GM19463 (cell line): ENCODE measurements around the gene UBE4A.

ENCODE experiments used
- ATAC-seq: cut with Tn5 transposase; IDR thresholded peaks from one replicate; pipeline ENCODE4 v1.9.1; 2021; ENCODE audit warnings: mild to moderate bottlenecking, moderate library complexity; ENCODE audit not compliant: unreplicated experiment

The UBE4A gene

DNA sequence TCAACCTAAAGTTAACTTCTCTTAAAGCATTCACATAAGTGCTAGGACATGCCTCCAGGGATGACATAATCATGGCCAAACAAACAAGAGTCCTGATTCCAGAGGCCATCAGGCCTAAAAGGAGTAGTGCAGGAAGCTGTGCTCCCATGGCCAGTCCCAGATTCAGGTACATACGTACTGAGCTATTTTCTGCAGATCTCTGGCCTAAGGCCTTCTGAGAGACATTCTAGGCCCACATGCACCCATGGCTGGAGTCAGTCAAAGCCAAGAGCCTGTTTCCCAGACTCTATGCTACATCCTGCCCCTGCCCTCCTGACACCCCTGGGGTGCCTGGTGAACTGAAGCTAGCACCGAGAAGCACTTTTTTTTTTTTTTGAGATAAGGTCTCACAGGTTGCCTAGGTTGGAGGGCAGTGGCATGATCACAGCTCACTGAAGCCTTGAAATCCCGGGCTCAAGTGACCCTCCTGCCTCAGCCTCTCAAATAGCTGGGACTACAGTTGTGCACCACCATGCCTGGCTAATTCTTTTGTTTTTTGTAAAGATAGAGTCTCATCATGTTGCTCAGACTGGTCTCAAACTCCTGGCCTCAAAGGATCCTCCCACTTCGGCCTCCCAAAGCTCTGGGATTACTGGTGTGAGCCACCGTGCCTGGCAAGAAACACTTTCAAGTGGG, 17.4 kb upstream of the UBE4A start:
- no peak for ATAC-seq

DNA sequence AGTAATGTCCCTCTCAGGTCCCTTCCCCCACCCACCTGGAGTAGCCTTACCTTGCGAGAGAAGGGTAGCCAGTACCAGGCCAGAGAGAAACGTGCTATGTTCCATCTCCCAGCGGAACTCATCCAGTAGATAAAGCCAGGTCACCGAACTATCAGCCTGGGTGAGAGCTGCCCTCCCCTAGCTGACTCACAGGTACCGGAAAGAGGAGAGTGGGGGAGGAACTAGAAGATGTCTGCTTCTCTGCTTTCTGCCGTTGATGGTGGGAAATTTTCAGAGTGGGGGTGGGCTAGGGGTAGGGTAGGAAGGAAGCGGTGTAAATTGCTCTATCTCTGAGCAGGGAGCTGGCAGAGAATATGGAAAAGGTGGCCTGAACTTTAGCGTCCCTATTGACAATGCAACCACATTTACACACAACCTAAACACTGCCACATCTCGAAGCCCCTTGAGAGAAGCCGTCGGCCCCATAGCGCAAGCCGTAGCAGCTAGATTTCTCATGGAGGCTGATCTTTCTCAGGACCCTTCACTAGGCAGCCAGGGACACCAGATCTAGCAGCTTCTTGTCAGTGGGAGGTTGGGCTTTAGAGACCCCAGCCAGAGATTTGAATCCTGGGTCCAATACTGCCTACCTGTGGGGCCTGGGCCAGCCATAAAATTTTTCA, 16.8 kb upstream of the UBE4A start, which contains the start of gene CD3D:
CD3D (minus strand) TSS at position 203 of the 659 bp plus-strand sequence; CDS start at position 105, 98 bp downstream.
- ATAC-seq, result no peak

DNA sequence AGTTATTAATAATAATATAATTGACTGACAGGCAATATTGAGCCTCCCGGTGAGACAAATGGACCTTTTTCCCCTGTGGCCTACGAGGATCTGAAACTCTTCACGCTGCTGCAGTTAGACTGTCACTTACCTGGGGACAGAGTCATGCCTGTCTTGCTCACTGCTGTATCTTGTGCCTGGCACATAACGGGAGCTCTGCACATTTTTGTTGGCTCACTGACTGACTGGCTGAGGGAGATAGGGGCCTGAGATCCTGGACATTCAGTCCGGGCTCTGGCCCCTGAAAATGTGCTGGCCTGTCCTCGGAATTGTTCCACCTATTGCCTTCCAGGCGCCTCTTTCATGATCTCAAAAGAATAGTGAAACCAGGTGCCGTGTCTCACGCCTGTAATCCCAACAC, 16.2 kb upstream of the UBE4A start:
- no peak for ATAC-seq

DNA sequence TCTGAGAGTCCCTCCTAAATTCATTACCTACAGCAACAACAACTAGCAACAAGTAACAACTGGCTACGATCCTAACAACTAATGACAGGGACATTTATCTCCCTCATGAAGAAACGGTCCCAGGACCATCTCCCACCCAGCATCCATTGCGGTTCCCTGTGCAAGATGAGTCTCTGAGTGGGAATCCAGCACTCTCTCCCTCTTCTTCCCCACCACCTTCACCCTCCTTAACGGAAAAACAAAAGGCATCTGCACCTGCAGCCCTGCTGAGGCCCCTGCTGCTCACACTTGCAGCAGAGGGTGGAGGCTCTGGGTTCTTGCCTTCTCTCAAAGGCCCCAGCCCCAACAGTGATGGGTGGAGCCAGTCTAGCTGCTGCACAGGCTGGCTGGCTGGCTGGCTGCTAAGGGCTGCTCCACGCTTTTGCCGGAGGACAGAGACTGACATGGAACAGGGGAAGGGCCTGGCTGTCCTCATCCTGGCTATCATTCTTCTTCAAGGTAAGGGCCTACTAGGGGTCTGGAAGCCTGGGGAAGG, 15.4 kb upstream of the UBE4A start, which contains the start of gene CD3G:
CD3G (plus strand) TSS at position 364 of the 535 bp plus-strand sequence; CDS start at position 444, 80 bp downstream.
- ATAC-seq, result no peak

DNA sequence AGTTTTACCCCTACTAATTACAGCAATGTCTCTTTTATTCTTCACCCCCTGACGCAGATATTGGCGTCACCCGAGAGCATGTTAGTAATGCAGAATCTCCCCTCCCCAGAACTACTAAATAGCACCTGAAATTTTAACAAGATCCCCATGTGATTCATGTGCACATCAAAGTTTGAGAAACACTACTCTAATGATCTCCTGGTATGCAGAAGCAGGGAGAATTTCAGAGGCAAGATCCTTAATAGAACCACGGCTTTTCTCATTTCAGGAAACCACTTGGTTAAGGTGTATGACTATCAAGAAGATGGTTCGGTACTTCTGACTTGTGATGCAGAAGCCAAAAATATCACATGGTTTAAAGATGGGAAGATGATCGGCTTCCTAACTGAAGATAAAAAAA, 9.9 kb upstream of the UBE4A start:
- no peak for ATAC-seq

DNA sequence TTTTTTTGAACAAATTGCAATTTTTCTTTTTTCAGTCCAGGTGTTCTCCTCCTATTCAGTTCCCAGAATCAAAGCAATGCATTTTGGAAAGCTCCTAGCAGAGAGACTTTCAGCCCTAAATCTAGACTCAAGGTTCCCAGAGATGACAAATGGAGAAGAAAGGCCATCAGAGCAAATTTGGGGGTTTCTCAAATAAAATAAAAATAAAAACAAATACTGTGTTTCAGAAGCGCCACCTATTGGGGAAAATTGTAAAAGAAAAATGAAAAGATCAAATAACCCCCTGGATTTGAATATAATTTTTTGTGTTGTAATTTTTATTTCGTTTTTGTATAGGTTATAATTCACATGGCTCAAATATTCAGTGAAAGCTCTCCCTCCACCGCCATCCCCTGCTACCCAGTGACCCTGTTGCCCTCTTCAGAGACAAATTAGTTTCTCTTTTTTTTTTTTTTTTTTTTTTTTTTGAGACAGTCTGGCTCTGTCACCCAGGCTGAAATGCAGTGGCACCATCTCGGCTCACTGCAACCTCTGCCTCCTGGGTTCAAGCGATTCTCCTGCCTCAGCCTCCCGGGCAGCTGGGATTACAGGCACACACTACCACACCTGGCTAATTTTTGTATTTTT, 6.2 kb upstream of the UBE4A start:
- no peak for ATAC-seq

DNA sequence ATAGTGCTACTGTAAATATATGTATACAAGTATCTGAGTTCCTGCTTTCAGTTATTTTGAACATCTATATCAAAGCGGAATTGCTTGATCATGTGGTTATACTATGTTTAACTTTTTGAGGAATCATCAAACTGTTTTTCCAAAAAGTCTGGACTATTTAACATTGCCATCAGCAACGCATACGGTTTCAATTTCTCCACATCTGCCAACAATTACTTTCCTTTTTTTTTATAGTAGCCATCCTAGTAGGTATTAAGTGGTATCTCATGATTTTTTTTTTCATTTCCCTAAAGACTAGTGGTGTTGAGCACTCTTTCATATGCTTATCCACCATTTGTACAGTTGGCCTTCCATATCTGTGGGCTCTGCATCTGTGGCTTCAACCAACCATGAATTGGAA, 1.3 kb upstream of the UBE4A start:
- no peak for ATAC-seq

DNA sequence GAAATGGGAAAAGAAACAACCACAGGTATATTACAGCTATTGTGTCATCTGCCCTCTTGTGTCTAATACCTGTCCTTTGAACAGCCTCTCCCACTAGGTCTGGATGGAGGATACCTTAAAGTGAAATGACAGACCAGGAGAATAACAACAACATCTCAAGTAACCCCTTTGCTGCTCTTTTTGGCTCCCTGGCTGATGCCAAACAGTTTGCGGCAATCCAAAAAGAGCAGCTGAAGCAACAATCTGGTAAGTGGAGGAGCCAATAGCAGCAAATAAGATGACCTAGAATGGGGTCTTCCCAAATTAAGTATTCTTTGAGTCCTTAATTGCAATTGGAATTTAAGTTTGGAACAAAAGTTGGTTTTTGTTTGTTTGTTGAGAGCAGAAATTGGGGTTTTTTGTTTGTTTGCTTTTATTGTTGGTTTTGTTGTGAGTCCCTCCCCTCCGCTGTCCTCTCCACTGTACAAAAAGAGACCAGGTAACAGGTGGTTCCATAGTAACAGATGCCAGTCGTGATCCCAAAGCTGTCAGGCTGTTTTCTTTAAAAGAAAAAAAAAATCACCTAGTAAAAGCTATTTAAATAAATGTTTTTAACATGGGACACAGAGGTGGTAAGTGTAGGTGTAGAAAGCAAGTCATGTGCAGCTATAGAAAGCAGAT, 5.7 kb downstream of the UBE4A start:
- no peak for ATAC-seq

DNA sequence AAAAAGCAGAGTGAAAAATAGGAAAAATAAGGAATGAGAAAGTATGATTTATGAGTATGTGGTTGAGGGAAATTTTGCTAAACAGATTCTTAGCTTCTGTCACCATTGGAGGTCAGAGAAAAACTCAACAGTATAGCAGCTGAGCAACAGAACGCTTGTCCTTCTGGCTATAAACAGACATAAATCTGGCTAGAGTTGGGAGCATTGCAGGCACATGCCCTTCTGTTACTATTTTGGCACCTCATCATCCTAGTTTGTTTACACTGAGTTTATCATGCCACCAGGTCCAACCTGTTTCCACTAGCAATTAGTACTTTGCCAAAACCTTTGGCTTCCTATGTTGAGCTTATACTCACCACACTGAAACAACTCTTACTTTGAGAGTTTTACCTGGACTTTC, 6.9 kb downstream of the UBE4A start:
- no peak for ATAC-seq

DNA sequence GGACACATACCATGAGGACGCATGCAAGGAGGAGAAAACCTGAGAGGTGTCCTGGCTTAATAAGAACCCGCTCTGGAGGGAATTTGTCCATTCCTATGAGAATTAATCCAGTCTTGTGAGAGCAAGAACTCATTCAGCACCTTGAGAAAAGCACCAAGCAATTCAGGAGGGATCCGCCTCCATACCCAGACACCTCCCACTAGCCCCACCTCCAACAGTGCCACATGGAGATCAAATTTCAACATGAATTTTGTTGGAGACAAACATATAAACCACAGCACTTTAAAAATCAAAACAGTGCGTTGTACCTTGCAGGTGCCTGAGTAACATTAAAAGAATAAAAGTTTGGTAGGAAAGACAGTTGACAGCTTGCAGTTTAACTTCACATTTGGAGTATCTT, 11.4 kb downstream of the UBE4A start:
- no peak for ATAC-seq

DNA sequence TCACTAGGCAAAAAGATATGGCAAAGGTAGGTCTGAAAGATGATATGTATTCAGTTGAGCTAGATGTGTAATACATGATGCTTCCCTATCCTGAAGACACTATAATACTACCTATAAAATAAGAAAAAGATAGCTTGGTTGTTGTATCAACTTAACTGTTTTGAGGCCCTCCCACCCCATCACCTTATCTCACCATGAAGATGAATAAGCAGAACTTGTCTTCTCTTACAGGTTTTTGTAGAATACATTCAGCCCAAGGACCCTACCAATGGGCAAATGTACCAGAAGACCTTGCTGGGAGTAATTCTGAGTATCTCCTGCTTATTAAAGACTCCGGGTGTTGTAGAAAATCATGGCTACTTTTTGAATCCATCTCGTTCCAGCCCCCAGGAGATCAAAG, 13.9 kb downstream of the UBE4A start:
- ATAC-seq, result no peak

DNA sequence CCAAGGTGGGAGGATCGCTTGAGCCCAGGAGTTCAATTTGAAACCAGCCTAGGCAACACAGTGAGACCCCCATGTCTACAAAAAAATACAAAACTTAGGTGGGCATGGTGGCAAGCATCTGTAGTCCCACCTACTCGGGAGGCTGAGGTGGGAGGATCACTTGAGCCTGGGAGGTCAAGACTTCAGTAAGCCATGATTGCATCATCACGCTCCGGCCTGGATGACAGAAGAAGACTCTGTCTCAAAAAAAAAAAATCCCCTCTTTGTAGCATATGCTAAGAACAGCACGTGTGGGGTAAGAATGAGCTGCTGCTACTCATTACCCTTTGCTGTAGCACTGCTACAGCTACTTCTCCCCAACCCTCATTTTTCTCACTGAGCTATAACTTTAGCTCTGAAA, 14.5 kb downstream of the UBE4A start:
- ATAC-seq, result no peak

DNA sequence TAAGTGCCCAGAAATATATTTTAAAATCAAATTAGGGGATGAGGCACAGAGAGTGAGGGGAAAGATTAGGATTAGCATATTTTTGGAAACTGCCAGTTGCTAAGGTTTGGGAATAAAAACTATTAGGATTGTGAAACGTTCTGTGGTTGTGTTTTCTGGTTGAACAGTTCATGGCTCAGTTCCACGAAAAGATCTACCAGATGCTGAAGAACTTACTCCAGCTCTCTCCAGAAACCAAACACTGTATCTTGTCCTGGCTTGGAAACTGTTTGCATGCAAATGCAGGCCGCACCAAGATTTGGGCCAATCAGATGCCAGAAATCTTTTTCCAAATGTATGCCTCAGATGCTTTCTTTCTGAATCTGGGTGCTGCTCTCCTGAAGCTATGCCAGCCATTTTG, 15.3 kb downstream of the UBE4A start:
- no peak for ATAC-seq

DNA sequence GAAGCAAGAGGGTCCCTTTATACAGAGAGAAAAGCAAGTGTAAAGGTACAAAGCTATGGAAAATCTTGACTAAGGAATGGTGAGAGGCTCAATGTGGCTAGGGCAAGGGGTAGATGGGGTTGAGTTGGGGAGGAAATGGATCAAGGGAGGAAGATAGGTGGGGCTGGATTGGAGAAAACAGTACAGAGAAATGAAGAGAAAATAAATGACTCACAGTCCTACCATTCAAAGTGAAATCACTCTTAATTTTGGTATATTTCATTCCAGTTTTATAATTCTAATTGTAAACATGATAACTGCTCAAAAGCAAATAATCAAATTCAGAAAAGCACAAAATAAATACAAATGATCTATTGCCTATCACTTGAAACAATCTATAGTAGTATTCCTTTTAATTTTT, 16.6 kb downstream of the UBE4A start:
- ATAC-seq, result no peak

DNA sequence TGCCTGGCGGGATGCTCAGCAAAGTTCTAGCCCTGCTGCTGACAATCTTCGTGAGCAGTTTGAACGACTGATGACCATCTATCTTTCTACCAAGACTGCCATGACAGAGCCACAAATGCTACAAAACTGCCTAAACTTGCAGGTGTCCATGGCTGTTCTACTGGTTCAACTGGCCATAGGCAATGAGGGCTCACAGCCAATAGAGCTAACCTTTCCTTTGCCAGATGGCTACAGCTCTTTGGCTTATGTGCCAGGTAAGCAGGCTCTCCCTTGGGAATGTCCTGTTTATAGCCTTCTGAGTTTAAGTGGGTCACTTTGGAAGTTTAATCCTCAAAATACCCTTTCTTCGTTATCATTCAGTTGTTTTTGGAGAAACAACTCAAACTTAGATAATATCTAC, 20.1 kb downstream of the UBE4A start:
- no peak for ATAC-seq

DNA sequence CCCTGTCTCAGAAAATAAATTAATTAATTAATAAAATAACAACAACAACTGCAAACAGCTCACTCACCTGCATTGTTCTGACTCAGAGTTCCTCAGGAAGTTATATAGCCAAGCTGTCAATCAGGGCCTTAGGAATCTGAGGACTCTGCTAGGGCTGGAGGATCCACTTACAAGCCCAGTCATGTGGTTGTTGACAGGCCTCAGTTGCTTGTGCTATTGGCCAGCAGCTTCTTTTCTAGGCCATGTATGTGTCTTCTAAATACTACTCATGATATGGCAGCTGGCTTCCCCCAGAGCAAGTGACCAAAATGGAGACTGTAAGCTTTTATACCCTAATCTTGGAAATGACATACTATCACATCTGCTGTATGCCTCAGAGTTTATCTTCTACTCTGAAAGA, 21.2 kb downstream of the UBE4A start:
- no peak for ATAC-seq

DNA sequence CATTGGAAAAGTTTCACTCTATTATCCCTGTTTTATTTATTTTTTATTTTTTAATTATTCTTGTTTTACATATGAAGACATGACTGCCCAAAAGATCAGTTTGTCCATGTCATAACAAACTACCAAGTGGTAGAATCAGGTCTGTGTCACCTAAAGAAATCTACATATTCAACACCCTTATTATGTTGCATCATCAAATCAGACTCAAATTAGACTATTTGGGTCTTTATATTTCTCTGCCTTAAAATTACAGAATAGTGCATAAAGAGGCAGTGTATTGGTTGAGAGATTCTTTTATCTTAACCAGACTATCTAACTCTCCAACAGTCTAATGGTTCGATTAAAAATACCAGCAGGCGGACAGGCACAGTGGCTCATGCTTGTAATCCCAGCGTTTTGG, 23.6 kb downstream of the UBE4A start:
- ATAC-seq, result no peak

DNA sequence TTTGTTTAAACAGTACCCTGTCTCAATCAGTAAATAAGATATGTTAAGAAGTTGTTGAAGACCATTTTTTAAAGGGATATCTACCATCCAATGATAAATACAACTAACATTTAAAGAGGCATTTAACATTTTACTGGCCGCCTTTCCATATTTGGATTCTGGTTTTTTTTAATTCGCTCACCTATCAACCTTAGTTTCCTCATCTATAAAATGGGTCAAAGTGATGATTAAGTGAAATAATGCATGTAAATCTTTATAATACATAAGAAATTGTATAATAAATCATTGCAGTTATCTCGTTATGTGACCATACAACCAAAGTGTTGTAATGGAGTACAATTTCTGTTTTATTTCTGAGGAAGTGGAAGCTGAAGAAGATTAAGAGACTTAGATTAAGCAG, 24.3 kb downstream of the UBE4A start:
- ATAC-seq, result no peak

DNA sequence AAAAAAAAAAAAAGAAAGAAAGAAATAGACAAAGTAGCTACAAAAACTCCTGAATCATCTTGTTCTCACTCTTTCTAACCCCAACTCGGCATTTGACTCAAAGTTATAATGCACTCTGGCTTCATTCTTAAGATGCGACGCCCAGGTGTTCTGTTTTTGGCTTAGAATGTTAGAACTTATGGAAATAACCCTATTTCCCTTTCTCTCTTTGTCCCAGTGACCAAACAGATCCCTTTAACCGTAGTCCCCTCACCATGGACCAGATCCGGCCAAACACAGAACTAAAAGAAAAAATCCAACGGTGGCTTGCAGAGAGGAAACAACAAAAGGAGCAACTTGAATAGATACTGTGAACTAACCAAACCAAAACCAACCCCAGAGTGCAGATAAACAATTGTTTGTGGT, 36.7 kb downstream of the UBE4A start:
- no peak for ATAC-seq

DNA sequence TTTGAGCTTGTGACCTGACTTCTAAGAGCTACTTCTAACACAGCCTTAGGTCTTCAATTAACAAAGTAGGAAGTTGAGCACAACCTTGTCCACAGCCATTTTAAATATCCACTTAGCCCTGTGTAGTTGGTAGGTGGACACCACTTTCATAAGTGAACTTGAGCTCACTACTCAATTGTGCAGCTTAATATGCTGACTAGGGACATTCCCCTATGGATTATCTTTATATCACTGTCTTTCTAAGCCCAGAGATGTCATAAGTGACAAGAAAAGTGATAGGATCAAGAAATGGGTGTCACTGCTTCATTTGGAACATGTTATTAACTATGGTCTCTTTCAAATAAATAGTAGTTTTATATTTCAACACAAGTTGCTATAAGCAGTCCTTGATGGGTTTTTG, 38.0 kb downstream of the UBE4A start:
- no peak for ATAC-seq

DNA sequence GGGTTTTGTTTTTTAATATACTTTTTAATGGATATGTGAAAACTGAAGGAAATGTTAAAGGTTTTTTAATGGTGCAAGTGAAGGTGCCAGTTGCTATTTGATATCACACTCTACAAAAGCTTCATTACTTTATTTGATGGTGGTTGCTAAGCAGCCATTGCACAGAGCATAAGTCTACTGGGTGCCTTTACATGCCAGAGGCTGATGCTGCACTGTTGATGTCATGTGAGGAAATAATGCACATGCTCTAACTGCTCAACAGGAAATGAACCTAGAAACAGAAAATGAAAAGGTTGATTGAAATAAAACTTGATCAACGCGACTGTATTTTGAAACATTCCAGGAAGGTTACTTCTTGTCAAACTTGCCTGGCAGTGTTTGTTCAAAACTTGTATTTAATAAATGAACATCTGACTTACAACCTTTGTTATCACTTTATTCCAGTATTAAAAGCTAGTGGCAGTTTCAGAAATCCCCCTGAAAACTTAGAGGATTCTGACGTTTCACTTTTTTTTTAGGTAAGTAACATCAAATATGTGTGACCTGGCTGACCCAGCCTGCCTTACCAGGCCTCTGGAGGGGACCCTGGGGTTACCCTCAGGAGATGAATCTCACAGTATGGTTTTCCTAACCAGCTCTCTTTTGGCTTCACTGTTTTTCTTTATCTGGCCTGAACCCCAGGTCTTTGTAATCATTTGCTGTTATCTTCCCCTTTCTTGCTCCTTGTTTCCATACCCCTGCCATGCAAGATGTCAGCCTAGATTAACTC, 39.6 kb downstream of the UBE4A start:
- no peak for ATAC-seq
